ENCODE measurements around the gene SH3PXD2A. TPM values are rescaled to one million over a fixed set of nuclear protein-coding genes. Genes with fewer than 3 reads are reported as not detected.

The SH3PXD2A gene
- total and polyA plus RNA-seq, 9 of the 15 experiments (the other 6 are each of a cell fraction or from before 2014, with no cell fraction given) = 0.41 to 9.3 (median 2.5) TPM

GRCh38 chr10:103669243-103669929 is 186.0 kb downstream of the SH3PXD2A start:
- intact Hi-C loops (cut with micrococcal nuclease) = loop anchor here (5.0 kb wide), 1 partner anchor 52 kb away; no protein-coding TSS in a partner anchor
- no peaks in the 10 kb centered on the region for H3K9me1 ChIP-seq (ENCODE audit: control insufficient read depth, insufficient read depth, low read length)
- H4K20me1 ChIP-seq (replicated peaks; ENCODE audit: control insufficient read depth, insufficient read depth, low read length) = no peaks in the 10 kb centered on the region
- in situ Hi-C loops (cut with MboI) = no loop called here
- peak; percentile 82 for TF ChIP-seq RBM25 (IDR thresholded peaks at IDR 0.05; ENCODE audit: low read depth, low read length, severe bottlenecking)
- TF ChIP-seq ZNF311 (CRISPR knock-in tag; IDR thresholded peaks at IDR 0.05) = no peak
- TF ChIP-seq RCOR1 (IDR thresholded peaks at IDR 0.05; ENCODE audit: borderline replicate concordance in 1 of 2, low read depth in 2 of 2, low read length in 2 of 2) = 0 out of 4 replicates have a peak, but pooled peaks of 1 of the 2 experiments have one; percentile 4
- peak; percentile 74 for TF ChIP-seq RFX1 (IDR thresholded peaks at IDR 0.05)
- no peak for TF ChIP-seq BDP1 (IDR thresholded peaks at IDR 0.05; ENCODE audit: insufficient read depth, insufficient read length)
- TF ChIP-seq PRPF4 (IDR thresholded peaks at IDR 0.05; ENCODE audit: insufficient read depth, low read depth, low read length, poor library complexity, severe bottlenecking) = no peak
- peak; percentile 75 for TF ChIP-seq BCOR (IDR thresholded peaks at IDR 0.05)
- no peak for TF ChIP-seq DPF2 (IDR thresholded peaks at IDR 0.05)
- 0 out of 2 replicates have a peak, but pooled peaks have one; percentile 8 for TF ChIP-seq LCOR (CRISPR knock-in tag; IDR thresholded peaks at IDR 0.05)
- peak; percentile 37 to 54; a peak in 2 of 4 replicates for TF ChIP-seq KDM1A (IDR thresholded peaks at IDR 0.05)
- no peak for ATAC-seq
- CTCF ChIA-PET (ENCODE audit: low intra/inter-chr PET ratio) = no interaction called here
- H3K4me1 ChIP-seq (replicated peaks in 1 of 2; ENCODE audit: control insufficient read depth in 2 of 2, insufficient read depth in 2 of 2, low read length in 2 of 2) = peaks cover 14 to 33% of the 10 kb centered on the region in 2 experiments
- H3K36me3 ChIP-seq (ENCODE audit: control insufficient read depth, insufficient read depth, low read length) = peaks cover 10% of the 10 kb centered on the region; the same call in 1 of the 3 replicates
- 85% methylated on average over 6 of the region's 6 CpGs for WGBS (ENCODE audit: insufficient coverage, low coverage, missing lambda C conversion rate)
- H3K4me2 ChIP-seq (ENCODE audit: insufficient read depth, low read length) = peak overlapping the region; percentile 97
- H3K9ac ChIP-seq (ENCODE audit: insufficient read depth in 1 of 2, low read depth in 2 of 2, low read length in 2 of 2) = peak overlapping the region; percentile 64 to 93; a peak in 3 of 4 replicates
- H3K9me3 ChIP-seq (replicated peaks; ENCODE audit: control insufficient read depth, insufficient read depth, low read depth, low read length) = no peaks in the 10 kb centered on the region
- H3K27me3 ChIP-seq (ENCODE audit: control insufficient read depth in 2 of 2, insufficient read depth in 2 of 2, low read length in 2 of 2) = no peaks in the 10 kb centered on the region
- H3K4me3 ChIP-seq = no peak overlapping the region
- no peak for DNase-seq (ENCODE audit: extremely low read depth in 1 of 4, low spot score in 3 of 4)
- no TSS peak for BruUV-seq (replicated peaks)
- H2AFZ ChIP-seq (ENCODE audit: low read depth, low read length) = peak overlapping the region; percentile 97
- FAIRE-seq = no peak
- H3K79me2 ChIP-seq (ENCODE audit: control insufficient read depth, insufficient read depth, low read length) = peaks cover 36% of the 10 kb centered on the region
- no peak overlapping the region for H3K27ac ChIP-seq (ENCODE audit: extremely low read depth, low read depth, low read length)
- POLR2A ChIA-PET = no interaction called here

Measured in K562 (cell line).